DOHH2 (cell line): ENCODE data around the gene HSPA13.

ENCODE experiments used
- H3F3A ChIP-seq: fragments of 200-600 bp; sonication (generic), shearing (Covaris generic); 2 replicates; pipeline ENCODE4 v1.6.0; 2016; ENCODE audit warnings: antibody characterized with exemption, mild to moderate bottlenecking; ENCODE audit not compliant: control insufficient read depth, insufficient read depth
- H3K27ac ChIP-seq: fragments of 200-600 bp; sonication (generic); 2 replicates; pipeline ENCODE4 v1.5.1; 2014; ENCODE audit warnings: low read depth, mild to moderate bottlenecking, low read length, moderate library complexity
- H3K27me3 ChIP-seq: fragments of 200-600 bp; sonication (generic); 2 replicates; pipeline ENCODE4 v1.6.1; 2014; ENCODE audit warnings: mild to moderate bottlenecking, low read length, mixed read lengths; ENCODE audit not compliant: control insufficient read depth
- H3K36me3 ChIP-seq: fragments of 200-600 bp; sonication (generic); 2 replicates; pipeline ENCODE4 v1.6.1; 2014; ENCODE audit warnings: mild to moderate bottlenecking, low read length, moderate library complexity, mixed read lengths; ENCODE audit not compliant: control insufficient read depth
- H3K4me1 ChIP-seq: fragments of 200-600 bp; sonication (generic); 2 replicates; pipeline ENCODE4 v1.6.1; 2014; ENCODE audit warnings: mild to moderate bottlenecking, low read length, mixed read lengths; ENCODE audit not compliant: control insufficient read depth
- H3K4me2 ChIP-seq: fragments of 200-600 bp; sonication (generic); 2 replicates; pipeline ENCODE4 v1.6.0; 2014; ENCODE audit warnings: mild to moderate bottlenecking, low read length, moderate library complexity
- H3K4me3 ChIP-seq: fragments of 200-600 bp; sonication (generic); 2 replicates; pipeline ENCODE4 v1.5.1; 2014; ENCODE audit warnings: mild to moderate bottlenecking, low read length, mixed read lengths
- H3K79me2 ChIP-seq: fragments of 200-600 bp; sonication (generic); 2 replicates; pipeline ENCODE4 v1.6.1; 2014; ENCODE audit warnings: mild to moderate bottlenecking, low read length, mixed read lengths; ENCODE audit not compliant: control insufficient read depth
- H3K9me2 ChIP-seq: fragments of 200-600 bp; sonication (generic); replicated peaks from 2 replicates; pipeline ENCODE4 v1.6.1; 2014; ENCODE audit warnings: mild to moderate bottlenecking, low read length, mixed read lengths; ENCODE audit not compliant: control insufficient read depth
- H3K9me3 ChIP-seq: fragments of 200-600 bp; sonication (generic); 2 replicates; pipeline ENCODE4 v1.6.1; 2014; ENCODE audit warnings: antibody characterized with exemption, low read length, mixed read lengths; ENCODE audit not compliant: control insufficient read depth, insufficient read depth
- H4K20me1 ChIP-seq: fragments of 200-600 bp; sonication (generic); 2 replicates; pipeline ENCODE4 v1.6.0; 2014; ENCODE audit warnings: low read depth, mild to moderate bottlenecking, antibody characterized with exemption, low read length, moderate library complexity; ENCODE audit not compliant: control insufficient read depth, insufficient read depth
- CTCF ChIP-seq: fragments of 200-600 bp; sonication (generic); IDR thresholded peaks from one replicate; pipeline ENCODE4 v1.5.1; 2014; ENCODE audit warnings: antibody characterized with exemption, mild to moderate bottlenecking, low read depth, low read length; ENCODE audit not compliant: poor library complexity, severe bottlenecking
- EZH2phosphoT487 ChIP-seq: fragments of 200-600 bp; sonication (generic); IDR thresholded peaks from 2 replicates; pipeline ENCODE4 v1.6.1; 2017; ENCODE audit warnings: borderline replicate concordance, mild to moderate bottlenecking, antibody characterized with exemption, low read length, moderate library complexity, mixed read lengths

Gene HSPA13

DNA sequence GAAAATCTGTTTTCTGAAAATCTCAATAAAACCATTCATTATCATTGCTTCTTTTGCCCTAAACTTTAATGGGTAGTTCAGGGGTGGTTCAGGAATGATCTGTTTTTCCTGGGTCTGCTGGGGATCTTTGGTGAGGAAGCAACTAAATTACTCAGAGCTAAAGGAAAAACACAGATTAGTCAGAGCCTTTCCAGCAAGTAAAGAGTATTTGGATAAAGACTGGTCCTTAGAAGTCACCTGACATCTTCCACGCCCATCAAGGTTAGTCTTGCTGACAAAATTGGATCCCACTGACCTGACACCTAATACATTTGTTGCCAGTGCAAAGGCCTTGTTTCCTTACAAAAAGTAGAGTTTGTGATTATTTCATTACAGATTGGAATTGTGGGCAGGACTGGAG is 24.2 kb downstream of the HSPA13 start:
- no peaks in the 10 kb centered on the region; the same call in 1 of the 2 replicates for H3K9me2 ChIP-seq
- peaks cover 3% of the 10 kb centered on the region; the same call in 1 of the 2 replicates for H3K27me3 ChIP-seq
- no peak overlapping the region for H3K27ac ChIP-seq

DNA sequence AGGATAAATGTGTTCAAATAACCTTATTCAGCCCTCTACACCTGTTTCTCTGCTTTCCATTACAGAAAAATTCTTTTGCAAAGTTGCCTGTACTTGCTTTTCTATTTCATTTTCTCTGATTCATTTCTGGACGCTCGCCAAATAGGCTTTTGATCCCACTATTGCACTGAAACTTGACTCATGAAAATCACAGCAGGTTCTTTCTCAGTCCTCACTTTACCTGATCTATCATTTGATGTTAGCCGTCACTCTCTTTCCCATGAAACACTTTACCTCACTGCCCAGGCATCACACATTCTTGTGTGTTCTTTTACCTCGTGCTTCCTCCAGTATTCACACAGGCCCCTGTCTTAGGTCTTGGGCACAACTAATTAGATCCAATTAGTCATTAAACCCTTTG is 26.2 kb downstream of the HSPA13 start:
- Histone ChIP-seq H3F3A (no peaks in the 10 kb centered on the region), H3K27ac (no peak overlapping the region), H3K9me3 (no peaks in the 10 kb centered on the region), H3K9me2 (no peaks in the 10 kb centered on the region; the same call in 1 of the 2 replicates), H3K36me3 (no peaks in the 10 kb centered on the region), H3K4me2 (no peak overlapping the region), H3K4me3 (no peak overlapping the region), H3K27me3 (peaks cover 3% of the 10 kb centered on the region), H4K20me1 (no peaks in the 10 kb centered on the region), H3K4me1 (no peaks in the 10 kb centered on the region), H3K79me2 (no peaks in the 10 kb centered on the region)
- no peak for TF ChIP-seq EZH2phosphoT487
- no peak for TF ChIP-seq CTCF

More for the DNA sequence above, 24.2 kb downstream of the HSPA13 start:
- Histone ChIP-seq H3F3A (no peaks in the 10 kb centered on the region), H3K4me1 (no peaks in the 10 kb centered on the region), H3K36me3 (no peaks in the 10 kb centered on the region), H4K20me1 (no peaks in the 10 kb centered on the region), H3K4me3 (no peak overlapping the region), H3K79me2 (no peaks in the 10 kb centered on the region), H3K9me3 (no peaks in the 10 kb centered on the region), H3K4me2 (no peak overlapping the region)
- TF ChIP-seq CTCF = no peak
- TF ChIP-seq EZH2phosphoT487 = no peak

DNA sequence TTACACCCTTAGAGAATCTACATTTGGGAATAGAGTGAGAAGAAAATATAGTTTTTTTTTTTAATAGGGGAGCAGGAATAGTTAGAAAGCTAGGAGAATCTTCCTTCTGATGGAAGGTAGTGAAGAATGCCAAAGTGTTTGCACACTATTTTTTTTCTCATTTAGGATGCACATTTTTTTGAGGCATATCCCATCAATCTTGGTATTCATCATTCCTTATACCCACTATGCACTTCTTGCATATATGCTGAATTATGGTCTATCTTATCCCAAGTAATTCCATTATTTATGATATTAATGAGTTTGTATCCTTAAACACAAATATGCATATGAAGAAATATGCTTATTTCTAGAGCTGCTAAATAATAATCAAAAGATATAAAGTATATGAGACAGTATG is 28.4 kb downstream of the HSPA13 start:
- Histone ChIP-seq H3K36me3 (no peaks in the 10 kb centered on the region), H3K4me2 (no peak overlapping the region), H3F3A (no peaks in the 10 kb centered on the region), H3K4me3 (no peak overlapping the region), H3K79me2 (no peaks in the 10 kb centered on the region), H3K4me1 (no peaks in the 10 kb centered on the region), H4K20me1 (no peaks in the 10 kb centered on the region), H3K27ac (no peak overlapping the region), H3K27me3 (peaks cover 3% of the 10 kb centered on the region), H3K9me3 (no peaks in the 10 kb centered on the region), H3K9me2 (no peaks in the 10 kb centered on the region)
- no peak for TF ChIP-seq CTCF
- TF ChIP-seq EZH2phosphoT487 = no peak
